ENCODE results near the gene RORC. TPM values are rescaled to one million over a fixed set of nuclear protein-coding genes. Genes with fewer than 3 reads are reported as not detected.
A peak's percentile ranks its signal among the peaks of the same experiment; 100 is the strongest.

Gene RORC
- total and polyA plus RNA-seq, 12 donors: 4.0 to 21.0 (median 13.3) TPM

DNA sequence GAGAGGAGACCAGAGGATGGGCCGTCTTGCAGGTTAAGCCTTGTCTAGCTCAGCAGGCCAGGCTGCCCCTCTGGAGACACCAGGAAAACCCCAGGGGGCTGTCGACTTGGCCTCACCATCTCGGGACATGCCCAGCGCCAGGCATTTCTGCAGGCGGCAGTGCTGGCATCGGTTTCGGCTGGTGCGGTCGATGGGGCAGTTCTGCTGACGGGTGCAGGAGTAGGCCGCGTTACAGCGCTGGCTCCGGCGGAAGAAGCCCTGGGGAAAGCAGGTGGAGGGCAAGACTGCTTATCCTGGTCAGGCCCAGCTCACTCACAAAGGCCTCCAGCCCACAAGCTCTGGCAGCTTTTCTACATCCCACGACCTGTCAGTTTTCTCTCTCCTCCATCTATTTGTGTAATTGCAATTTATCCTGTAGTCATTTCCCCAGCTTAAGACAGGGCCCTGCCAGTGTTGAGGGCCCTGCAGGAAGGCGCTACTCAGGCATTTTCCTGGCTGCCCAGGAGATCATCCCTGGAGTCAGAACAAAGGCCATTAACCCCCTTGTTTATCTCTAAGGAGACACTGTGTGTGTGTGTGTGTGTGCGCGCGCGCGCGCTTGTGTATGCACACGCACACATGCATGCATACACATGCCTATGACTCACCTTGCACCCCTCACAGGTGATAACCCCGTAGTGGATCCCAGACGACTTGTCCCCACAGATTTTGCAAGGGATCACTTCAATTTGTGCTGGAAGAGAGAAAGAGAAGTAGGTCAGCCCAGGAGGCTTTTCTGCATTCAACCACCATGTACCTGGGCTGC, 14.9 kb downstream of the RORC start:
- Histone ChIP-seq H3K27me3 (no peaks in the 10 kb centered on the region), H3K36me3 (peaks cover 0 to 11% (median 0%) of the 10 kb centered on the region in 9 donors), H3K4me1 (peaks cover 0 to 9% (median 0%) of the 10 kb centered on the region in 9 donors), H3K27ac (no peak overlapping the region), H3K4me3 (no peak overlapping the region), H3K9me3 (no peaks in the 10 kb centered on the region)
- intact Hi-C loops (cut with DNase I): no loop called here
- ATAC-seq (no peak), DNase-seq (no peak)
- WGBS, 2 donors: 81 to 84% methylated on average over 26 of the region's 26 CpGs
- TF ChIP-seq CTCF (IDR thresholded peaks at IDR 0.05): no peak

DNA sequence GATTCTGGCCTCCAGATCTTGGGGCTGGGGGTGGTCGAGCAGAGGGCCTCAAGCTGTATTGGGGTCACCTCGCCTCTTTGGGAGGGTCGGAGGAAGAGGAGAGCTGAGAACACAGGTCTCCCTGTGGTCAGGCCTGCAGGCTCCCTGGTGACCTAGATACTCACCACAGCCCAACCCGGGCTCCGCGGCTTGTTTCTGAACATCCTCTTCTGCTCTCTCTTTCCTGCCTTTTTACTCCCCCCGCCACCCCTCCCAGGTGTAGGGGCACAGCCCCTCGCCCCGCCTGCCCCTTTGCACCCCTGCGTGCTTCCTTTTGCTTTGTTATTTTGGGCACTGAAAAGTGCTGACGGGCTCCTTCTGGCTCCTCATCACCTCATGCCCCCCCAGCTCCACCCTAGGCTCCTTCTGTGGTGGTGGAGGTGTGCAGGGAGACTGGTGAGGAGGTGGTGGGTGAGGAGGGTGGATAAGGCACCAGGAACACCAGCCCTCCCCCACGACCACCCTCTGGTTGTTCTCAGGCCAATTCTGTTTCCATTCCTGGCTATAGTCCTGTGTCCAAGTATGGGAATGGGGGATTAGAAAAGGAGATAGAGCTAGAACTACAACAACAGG, 15.8 kb downstream of the RORC start:
- Histone ChIP-seq H3K4me1 (peaks cover 0 to 6% (median 0%) of the 10 kb centered on the region in 9 donors), H3K27ac (no peak overlapping the region), H3K9me3 (no peaks in the 10 kb centered on the region), H3K27me3 (no peaks in the 10 kb centered on the region), H3K4me3 (no peak overlapping the region), H3K36me3 (peaks cover 0 to 11% (median 0%) of the 10 kb centered on the region in 9 donors)
- DNase-seq (no peak), ATAC-seq (peak in 1 of 8 donors; percentile 8)
- intact Hi-C loops (cut with DNase I): no loop called here
- no peak for TF ChIP-seq CTCF (IDR thresholded peaks at IDR 0.05)
- 70 to 73% methylated on average over 12 of the region's 12 CpGs for WGBS, 2 donors

DNA sequence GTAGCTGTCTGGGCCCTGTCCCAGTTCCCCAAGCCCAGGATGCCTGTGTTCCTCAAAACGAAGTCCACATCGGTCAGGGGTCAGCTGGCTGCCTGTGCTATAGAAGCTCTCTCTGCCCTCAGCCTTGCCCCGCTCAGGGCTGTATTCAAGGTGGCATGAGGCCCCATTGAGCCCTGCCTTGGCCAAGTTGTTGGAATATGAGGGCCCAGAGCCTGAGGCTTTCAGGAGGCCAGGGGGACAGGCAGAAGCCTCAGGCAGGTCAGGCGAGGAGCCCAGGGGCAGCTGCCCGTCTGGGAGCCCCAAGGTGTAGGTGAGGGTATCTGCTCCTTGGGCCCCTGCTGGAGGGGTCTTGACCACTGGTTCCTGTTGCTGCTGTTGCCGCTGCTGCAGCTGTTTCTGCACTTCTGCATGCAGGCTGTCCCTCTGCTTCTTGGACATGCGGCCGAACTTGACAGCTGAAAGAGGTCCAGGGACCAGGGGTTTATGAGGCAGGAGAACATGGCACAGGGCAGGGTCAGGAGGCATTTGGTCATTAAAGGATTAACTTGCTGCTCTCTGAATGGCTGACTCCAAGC, 16.5 kb downstream of the RORC start:
- H3K36me3 ChIP-seq: peaks cover 0 to 11% (median 0%) of the 10 kb centered on the region in 9 donors
- no peaks in the 10 kb centered on the region for H3K4me1 ChIP-seq
- H3K27me3 ChIP-seq: no peaks in the 10 kb centered on the region
- 87 to 90% methylated on average over 7 to 8 of the region's 8 CpGs for WGBS, 2 donors
- no peak for DNase-seq
- no peaks in the 10 kb centered on the region for H3K9me3 ChIP-seq
- ATAC-seq: no peak
- intact Hi-C loops (cut with DNase I): no loop called here
- TF ChIP-seq CTCF (IDR thresholded peaks at IDR 0.05): no peak
- H3K27ac ChIP-seq: no peak overlapping the region
- no peak overlapping the region for H3K4me3 ChIP-seq

- H3K4me3 ChIP-seq: no peak overlapping the region
- intact Hi-C loops (cut with DNase I): no loop called here
- no peaks in the 10 kb centered on the region for H3K4me1 ChIP-seq
- no peak overlapping the region for H3K27ac ChIP-seq
- H3K27me3 ChIP-seq: no peaks in the 10 kb centered on the region
- no peaks in the 10 kb centered on the region for H3K9me3 ChIP-seq
- H3K36me3 ChIP-seq: peaks cover 0 to 11% (median 0%) of the 10 kb centered on the region in 9 donors
- ATAC-seq: no peak
- no peak for DNase-seq
- no peak for TF ChIP-seq CTCF (IDR thresholded peaks at IDR 0.05)
- WGBS, 2 donors: 74 to 78% methylated on average over 15 of the region's 15 CpGs
These were observed 17.2 kb downstream of the RORC start for GRCh38 chr1:151814426-151814825.
